ENCODE data around the gene TMEM63B.

The TMEM63B gene

DNA sequence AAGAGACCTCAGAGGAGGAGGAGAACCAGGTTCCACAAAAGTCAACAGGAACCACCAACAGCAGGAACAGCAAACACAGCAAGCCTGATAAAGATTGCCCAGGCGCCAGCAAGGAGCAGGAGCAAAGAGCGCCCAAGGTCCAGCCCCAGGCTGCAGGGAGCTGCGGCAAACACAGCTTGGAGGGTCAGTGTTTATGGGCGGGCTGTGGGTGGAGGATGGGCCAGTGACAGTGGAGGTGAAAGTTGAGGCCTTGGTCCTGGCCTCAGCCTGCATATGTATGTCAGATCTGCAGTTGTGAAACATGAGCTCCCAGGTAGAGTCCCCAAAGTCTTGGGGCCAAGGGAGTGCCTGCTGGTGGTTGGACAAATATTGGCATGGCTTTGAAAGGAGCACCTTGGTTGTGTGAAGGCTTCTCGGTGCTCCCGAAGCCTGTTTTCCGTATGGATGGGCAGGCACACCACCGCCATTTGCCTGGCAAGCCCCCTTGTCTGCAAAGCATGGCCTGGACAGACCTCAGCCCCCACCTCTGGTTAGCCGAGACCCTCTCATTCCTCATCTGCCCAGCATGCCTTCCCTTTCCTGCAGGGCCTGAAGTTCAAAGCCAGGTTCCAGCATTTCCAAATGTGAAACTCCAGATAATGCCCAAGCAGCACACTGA lies 29.3 kb downstream of the TMEM63B start:
- in situ Hi-C loops (cut with HindIII; ENCODE audit: low pct_ligation_motif_present, low pct_unique_long_range_greater_than_20kb, low sequenced_read_pairs): no loop called here
- no peak for DNase-seq

DNA sequence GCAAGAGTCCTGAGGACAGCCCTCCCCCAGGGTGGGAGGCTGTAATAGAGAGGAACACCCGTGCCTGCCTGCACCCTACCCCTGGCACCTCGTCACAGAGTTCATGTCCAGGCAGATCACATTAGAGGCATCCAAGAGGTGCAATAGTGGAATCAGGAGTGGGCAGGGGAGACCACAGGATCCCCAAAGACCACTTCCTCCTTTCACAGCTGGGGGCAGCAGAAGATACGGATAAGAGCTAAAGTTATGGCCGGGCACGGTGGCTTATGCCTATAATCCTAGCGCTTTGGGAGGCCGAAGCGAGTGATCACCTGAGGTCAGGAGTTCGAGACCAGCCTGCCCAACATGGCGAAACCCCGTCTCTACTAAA lies 29.8 kb downstream of the TMEM63B start:
- no peak for DNase-seq
- in situ Hi-C loops (cut with HindIII; ENCODE audit: low pct_ligation_motif_present, low pct_unique_long_range_greater_than_20kb, low sequenced_read_pairs): no loop called here

DNA sequence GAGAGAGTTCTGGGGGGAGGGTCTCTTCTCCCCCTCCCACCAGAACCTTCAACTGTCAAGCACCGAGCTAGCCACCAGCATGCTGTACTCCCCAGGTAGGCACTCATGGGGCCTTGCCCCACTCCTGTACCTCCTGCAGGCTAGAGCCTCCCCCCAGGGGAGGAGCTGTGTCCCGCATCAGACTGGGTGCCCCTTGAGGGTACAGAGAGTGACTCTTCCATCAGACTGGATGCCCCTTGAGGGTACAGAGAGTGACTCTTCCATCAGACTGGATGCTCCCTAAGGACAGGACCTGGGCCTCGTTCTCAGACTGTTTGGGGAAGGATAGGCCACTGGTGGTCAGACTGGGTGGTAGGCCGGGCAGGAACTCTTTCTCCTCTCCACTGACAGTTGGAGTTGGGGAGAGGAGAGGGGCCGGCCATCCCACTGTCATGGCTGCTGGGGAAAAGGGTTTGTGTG lies 31.4 kb downstream of the TMEM63B start, which contains the start of gene CAPN11:
CAPN11 (plus strand) TSS at position 51 of the 459 bp plus-strand sequence; CDS start at position 80, 29 bp downstream.
- in situ Hi-C loops (cut with HindIII; ENCODE audit: low pct_ligation_motif_present, low pct_unique_long_range_greater_than_20kb, low sequenced_read_pairs): no loop called here
- no peak for DNase-seq

DNA sequence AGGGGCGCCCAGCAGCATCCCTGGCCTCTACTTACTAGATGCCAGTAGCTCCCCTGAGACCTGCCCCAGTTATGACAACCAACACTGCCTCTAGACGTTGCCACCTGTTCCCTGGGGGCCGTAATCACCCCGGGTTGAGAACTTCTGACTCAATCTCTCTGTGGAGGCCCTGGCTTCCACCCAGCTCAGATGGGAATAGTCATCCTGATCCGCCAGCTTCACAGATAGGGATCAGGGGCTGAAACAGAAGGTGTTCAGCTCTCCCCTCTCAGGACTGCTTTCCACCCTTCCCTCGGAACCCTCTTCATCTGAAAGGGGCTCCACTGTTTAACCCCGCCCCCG lies 34.6 kb downstream of the TMEM63B start:
- in situ Hi-C loops (cut with HindIII; ENCODE audit: low pct_ligation_motif_present, low pct_unique_long_range_greater_than_20kb, low sequenced_read_pairs): no loop called here
- DNase-seq: no peak

DNA sequence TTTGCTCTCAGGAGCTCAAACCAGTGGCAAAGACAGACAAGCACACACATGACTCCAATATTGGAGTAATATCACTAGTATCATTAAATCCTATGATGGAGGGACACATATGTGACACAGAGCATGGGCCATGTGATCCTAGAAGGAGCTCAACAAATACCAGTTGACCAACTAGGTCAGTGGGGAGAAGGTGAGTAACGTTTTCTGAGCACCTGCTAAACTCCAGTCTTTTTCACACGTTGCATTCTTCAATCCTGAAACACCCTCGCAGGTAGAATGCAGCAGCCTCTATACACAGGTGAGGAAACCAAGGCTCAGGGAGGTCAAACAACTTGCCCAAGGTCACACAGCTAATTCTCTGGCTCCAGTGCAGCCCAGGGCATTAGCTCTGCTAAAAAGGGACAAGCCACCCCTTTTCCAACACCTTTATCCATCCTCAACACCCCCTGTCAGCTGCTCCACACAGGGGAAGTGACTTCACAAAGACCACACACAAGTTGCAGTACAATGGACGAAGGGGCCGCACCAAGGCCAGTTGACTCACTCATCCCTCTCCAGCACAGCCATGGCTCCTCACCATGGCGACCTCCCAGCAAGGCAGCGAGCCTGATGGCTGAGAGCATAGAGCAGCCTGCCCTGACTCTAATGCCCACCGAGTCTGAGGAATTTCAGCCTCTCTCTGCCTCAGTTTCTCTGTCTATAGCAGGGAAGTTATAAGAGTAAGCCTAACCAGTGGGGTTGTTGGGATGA lies 35.7 kb downstream of the TMEM63B start:
- in situ Hi-C loops (cut with HindIII; ENCODE audit: low pct_ligation_motif_present, low pct_unique_long_range_greater_than_20kb, low sequenced_read_pairs): no loop called here
- DNase-seq: no peak

DNA sequence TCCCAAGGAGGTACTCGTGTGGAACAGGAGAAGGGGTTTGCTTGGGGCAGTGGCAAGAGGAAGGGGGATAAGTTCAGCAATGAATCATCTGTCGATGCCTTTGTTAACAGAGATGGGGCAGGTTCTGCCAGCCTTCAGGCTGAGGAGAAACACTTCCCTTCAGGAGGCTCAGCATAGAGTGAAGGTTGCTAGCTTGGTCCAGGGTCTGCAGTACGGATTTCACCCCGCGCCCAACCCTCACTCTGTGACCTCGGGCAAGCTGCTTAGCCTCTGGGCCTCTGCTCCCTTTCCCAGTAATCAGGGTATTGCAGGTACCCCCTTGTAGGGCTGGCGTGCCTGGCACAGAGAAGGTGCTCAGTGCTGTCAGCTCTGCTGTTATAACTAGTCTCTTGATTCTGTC lies 38.8 kb downstream of the TMEM63B start:
- in situ Hi-C loops (cut with HindIII; ENCODE audit: low pct_ligation_motif_present, low pct_unique_long_range_greater_than_20kb, low sequenced_read_pairs): no loop called here

DNA sequence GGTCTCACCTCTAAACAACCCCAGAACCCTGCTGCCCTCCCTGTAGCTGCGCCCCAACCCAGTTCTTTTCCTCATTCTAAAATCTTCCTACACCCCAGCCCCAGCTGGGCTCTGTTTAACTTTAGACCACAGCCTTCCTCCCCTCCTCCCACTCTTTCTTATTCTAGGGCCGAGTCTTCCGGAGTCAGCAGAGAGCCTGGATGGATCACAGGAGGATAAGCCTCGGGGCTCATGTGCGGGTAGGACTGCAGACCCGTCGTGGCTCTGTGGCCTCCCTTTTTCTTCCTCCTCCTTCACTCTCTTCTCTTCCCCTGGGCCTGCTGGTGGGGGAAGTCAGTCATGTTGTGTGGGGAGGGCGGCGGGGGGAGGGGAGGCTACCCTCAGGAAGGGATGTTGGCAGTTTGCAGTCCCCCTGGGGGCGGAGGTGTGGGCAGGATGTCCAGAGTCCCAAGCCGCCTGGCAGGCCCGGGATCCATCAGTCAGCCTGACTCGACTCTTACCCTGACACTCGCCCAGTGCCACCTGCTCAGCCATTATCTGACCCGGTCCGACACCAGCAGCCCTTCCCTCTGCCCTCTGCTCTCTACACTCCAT lies 39.3 kb downstream of the TMEM63B start:
- DNase-seq: no peak
- in situ Hi-C loops (cut with HindIII; ENCODE audit: low pct_ligation_motif_present, low pct_unique_long_range_greater_than_20kb, low sequenced_read_pairs): no loop called here

More for the DNA sequence above, 38.8 kb downstream of the TMEM63B start:
- no peak for DNase-seq

DNA sequence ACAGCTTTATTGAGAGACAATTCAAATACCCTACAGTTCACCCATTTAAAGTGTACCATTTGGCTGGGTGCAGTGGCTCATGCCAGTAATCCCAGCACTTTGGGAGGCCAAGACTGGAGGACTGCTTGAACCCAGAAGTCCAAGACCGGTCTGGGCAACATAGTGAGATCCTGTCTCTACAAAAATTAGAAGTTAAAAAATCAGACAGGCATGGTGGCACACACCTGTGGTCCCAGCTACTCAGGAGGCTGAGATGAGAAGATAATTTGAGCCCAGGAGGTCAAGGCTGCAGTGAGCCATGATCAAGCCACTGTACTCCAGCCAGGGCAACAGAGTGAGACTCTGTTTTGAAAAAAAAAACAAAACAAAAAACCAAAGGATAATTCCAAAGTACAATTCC lies 40.2 kb downstream of the TMEM63B start:
- in situ Hi-C loops (cut with HindIII; ENCODE audit: low pct_ligation_motif_present, low pct_unique_long_range_greater_than_20kb, low sequenced_read_pairs): no loop called here
- no peak for DNase-seq

DNA sequence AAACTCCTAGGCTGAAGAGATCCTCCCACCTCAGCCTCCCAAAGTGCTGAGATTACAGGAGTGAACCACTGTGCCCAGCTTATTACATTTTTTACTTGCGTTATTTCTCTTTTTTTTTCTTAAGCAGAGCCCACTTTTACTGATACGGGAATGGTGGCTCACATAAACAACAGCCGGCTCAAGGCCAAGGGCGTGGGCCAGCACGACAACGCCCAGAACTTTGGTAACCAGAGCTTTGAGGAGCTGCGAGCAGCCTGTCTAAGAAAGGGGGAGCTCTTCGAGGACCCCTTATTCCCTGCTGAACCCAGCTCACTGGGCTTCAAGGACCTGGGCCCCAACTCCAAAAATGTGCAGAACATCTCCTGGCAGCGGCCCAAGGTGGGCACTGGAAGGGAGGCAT lies 41.8 kb downstream of the TMEM63B start:
- in situ Hi-C loops (cut with HindIII; ENCODE audit: low pct_ligation_motif_present, low pct_unique_long_range_greater_than_20kb, low sequenced_read_pairs): no loop called here
- no peak for DNase-seq

DNA sequence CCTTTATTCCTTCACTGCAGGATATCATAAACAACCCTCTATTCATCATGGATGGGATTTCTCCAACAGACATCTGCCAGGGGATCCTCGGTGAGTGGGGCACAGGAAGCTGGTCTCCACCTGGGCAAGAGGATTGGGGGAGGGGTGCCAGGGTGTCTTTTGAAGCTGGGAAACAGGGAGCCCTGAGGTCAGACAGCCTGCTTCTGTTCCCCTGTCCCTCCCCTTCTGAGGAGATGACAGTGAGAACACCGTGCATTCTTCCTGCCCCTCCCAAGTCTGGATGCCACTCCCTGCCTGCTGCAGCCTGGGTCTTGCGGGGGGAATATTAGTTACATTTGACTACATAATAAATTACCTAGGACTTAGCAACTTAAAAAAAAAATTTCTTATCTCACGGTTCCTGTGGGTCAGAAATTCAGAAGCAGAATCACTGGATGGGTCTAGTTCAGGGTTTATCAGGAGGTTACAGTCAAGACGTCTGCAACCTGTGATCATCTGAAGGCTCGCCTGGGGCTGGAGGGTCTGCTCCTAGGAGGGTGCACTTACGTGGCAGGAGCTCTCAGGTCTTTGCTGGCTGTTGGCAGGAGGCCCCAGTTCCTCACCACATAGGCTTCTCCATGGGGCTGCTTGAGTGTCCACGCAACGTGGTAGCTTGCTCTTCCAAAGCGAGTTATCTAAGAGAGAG lies 42.7 kb downstream of the TMEM63B start:
- in situ Hi-C loops (cut with HindIII; ENCODE audit: low pct_ligation_motif_present, low pct_unique_long_range_greater_than_20kb, low sequenced_read_pairs): no loop called here

DNA sequence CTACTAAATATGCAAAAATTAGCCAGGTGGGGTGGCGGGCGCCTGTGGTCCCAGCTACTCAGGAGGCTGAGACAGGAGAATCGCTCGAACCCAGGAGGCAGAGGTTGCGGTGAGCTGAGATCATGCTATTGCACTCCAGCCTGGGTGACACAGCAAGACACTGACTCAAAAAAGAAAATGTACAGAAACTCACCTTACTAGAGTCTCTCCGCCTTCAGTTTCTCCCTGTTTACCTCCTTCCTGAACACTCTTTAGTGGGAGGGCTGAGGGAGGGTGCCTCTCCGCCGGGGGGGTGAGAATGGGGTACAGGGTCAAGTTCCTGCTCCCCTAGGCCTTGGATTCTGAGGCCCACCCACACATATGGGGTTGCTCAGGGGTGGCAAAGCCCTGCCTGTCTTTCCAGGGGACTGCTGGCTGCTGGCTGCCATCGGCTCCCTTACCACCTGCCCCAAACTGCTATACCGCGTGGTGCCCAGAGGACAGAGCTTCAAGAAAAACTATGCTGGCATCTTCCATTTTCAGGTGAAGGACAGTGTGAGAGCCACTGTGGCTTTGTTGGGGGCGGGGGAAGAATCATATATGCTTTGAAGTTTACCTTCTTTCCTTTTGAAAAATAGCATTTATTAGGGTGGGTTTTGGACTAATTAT lies 44.7 kb downstream of the TMEM63B start:
- in situ Hi-C loops (cut with HindIII; ENCODE audit: low pct_ligation_motif_present, low pct_unique_long_range_greater_than_20kb, low sequenced_read_pairs): no loop called here
- DNase-seq: no peak

More for the DNA sequence above, 42.7 kb downstream of the TMEM63B start:
- no peak for DNase-seq

DNA sequence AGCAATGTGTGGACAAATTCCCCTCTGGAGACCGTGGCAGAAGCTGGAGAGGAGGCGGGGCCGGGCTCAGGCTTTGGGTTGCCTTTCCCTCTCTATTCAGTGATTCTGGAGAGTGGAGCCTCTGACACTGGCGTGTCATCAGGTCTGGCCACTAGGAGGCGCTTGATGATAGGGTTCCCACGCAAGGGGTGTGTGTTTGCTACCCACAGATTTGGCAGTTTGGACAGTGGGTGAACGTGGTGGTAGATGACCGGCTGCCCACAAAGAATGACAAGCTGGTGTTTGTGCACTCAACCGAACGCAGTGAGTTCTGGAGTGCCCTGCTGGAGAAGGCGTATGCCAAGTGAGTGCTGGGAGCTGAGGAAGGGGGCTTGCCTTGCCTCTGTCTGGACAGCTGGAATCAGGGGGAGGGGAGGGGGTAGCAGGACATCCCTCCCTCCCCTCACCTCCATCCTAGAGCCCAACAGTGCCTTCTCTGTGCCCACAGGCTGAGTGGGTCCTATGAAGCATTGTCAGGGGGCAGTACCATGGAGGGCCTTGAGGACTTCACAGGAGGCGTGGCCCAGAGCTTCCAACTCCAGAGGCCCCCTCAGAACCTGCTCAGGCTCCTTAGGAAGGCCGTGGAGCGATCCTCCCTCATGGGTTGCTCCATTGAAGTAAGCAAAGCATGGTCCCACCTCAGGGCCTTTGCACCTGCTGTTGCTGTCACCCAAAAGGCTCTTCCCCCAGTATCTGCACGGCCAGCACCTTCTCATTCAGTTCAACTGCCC lies 45.6 kb downstream of the TMEM63B start:
- in situ Hi-C loops (cut with HindIII; ENCODE audit: low pct_ligation_motif_present, low pct_unique_long_range_greater_than_20kb, low sequenced_read_pairs): no loop called here

DNA sequence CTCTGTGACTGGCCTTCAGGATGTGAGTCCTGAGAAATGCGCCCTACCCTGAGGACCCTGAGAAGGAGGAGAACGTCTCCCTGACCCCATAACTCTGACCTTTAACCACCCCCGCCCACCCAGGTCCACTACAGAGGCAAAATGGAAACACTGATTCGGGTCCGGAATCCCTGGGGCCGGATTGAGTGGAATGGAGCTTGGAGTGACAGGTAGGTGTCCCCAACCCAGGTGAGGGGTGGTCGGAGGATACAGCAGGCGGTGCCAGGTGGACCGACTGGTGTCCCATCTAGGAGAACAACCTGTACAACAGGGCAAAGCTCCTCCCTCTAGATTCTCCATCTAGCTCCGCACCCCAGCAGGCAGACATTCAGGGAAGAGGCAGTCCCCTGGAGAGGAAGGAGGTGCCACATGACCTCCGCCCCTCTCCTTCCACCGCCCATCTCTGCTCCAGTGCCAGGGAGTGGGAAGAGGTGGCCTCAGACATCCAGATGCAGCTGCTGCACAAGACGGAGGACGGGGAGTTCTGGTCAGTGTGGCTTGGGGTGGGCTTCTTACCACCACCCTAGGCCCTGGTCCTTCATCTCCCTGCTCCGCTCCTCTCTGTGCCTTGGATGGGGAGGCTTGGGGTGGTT lies 48.9 kb downstream of the TMEM63B start:
- in situ Hi-C loops (cut with HindIII; ENCODE audit: low pct_ligation_motif_present, low pct_unique_long_range_greater_than_20kb, low sequenced_read_pairs): no loop called here
- no peak for DNase-seq

More for the DNA sequence above, 45.6 kb downstream of the TMEM63B start:
- DNase-seq: peak; percentile 89

DNA sequence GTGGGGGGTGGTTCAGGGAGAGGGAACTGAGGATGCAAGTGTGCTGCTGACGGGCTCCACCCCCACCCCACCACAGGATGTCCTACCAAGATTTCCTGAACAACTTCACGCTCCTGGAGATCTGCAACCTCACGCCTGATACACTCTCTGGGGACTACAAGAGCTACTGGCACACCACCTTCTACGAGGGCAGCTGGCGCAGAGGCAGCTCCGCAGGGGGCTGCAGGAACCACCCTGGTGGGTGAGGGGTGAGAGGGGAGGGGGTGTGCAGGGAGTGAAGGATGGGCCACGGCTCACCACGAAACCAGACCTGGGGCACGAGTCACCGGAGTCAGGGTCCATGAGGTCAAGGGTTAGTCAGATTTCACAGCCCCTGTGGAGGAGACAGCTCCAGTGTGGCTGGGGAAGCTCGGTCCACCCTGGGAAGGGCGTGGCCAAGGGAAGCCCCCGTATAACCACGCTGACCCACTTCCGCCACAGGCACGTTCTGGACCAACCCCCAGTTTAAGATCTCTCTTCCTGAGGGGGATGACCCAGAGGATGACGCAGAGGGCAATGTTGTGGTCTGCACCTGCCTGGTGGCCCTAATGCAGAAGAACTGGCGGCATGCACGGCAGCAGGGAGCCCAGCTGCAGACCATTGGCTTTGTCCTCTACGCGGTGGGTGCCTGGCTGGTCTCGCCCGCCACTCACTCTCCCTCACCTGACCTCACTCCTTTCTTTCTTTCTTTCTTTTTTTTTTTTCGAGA lies 49.6 kb downstream of the TMEM63B start:
- DNase-seq: no peak
- in situ Hi-C loops (cut with HindIII; ENCODE audit: low pct_ligation_motif_present, low pct_unique_long_range_greater_than_20kb, low sequenced_read_pairs): no loop called here

DNA sequence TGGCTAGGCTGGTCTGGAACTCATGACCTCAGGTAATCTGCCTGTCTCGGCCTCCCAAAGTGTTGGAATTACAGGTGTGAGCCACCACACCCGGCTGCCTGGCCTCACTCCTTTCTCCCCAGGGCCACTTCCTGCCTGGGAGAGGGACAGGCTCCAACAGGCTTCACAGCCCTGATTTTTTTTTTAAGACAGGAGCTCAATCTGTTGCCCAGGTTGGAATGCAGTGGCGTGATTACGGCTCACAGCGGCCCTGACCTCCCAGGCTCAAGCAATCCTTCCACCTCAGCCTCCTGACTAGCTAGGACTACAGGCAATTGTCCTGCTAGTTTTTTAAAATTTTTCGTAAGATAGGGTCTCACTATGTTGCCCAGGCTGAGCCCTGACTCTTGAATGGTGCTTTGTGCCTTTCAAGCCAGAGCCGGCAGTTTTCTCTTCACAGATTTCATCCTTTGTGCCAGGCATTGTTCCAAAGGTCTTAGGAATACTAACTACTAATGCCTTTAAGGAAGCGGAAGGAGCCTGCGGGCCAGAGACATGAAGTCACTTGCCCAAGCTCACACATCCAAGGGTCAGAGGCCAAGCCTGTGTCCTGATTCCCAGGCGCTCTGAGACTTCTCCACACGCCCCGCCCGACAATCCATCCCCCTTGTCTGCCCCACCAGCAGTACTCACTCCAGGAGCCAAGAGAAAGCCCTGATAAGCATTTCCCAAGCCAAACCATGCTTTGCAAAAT lies 50.5 kb downstream of the TMEM63B start:
- no peak for DNase-seq
- in situ Hi-C loops (cut with HindIII; ENCODE audit: low pct_ligation_motif_present, low pct_unique_long_range_greater_than_20kb, low sequenced_read_pairs): no loop called here

DNA sequence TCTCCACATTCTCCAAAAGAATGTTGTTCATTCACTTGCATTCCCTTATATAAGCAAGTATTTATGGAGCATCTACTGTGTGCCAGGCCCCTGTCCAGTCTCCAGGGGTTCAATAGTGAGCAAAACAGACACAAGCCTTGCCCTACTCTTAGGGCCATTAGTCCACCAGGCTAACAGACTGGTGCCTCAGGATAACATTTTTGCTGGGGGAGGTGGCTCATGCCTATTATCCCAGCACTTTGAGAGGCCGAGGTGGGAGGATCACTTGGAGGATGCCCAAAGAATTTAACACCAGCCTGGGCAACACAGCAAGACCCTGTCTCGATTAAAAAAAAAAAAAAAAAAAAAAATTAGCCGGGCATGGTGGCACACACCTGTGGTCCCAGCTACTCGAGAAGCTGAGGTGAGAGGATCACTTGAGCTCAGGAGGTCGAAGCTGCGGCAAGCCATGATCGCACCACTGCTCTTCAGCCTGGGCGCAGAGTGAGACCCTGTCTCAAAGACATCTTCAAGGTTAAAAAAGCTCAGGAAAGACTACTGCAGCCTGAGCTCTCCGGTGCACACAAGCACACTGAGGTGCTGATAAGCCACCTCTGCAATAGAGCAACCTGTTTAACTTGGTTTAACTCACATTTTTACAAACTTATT lies 51.2 kb downstream of the TMEM63B start:
- no peak for DNase-seq
- in situ Hi-C loops (cut with HindIII; ENCODE audit: low pct_ligation_motif_present, low pct_unique_long_range_greater_than_20kb, low sequenced_read_pairs): no loop called here
